ENCODE measurements around the gene CFAP45. TPM values are rescaled to one million over a fixed set of nuclear protein-coding genes. Genes with fewer than 3 reads are reported as not detected.

The CFAP45 gene
- polyA plus RNA-seq, 1 donor = 3.8 TPM

DNA sequence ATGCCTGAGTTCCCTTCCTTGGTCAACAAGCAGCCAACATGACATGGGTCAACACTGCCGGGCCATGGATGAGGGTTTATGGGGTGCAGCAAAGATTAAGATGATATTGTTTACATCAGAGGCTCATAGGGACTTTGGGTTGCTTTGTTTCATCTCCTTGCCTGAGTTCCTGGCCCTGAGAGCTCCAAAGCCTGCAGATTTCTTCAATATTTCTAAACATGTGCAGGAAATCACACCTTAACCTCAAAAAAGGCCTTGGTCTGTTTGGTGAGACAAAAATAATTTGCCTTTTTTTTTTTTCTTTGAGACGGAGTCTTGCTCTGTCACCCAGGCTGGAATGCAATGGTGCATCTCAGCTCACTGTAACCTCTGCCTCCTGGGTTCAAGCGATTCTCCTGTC is 72.4 kb downstream of the CFAP45 start:
- DNase-seq = no peak

DNA sequence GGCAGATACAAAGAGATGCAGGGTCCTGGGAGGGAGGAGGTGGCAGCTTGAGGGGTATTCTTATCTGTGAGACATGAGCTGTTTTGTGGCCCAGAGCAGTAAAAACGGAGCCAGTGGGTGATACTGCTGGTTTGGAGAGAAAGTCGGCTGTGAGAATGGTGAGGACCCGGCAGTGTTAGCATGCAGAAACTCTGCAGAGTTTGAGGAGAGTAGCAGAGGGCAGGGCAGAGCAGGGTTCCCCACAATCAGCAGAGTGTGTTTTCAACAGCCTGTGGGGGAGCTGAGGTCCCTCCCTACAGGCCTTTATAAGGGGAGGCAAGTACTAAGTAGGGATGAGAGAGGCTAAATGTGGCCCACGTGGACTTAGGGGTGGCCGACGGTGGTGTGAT is 72.9 kb downstream of the CFAP45 start:
- no peak for DNase-seq

DNA sequence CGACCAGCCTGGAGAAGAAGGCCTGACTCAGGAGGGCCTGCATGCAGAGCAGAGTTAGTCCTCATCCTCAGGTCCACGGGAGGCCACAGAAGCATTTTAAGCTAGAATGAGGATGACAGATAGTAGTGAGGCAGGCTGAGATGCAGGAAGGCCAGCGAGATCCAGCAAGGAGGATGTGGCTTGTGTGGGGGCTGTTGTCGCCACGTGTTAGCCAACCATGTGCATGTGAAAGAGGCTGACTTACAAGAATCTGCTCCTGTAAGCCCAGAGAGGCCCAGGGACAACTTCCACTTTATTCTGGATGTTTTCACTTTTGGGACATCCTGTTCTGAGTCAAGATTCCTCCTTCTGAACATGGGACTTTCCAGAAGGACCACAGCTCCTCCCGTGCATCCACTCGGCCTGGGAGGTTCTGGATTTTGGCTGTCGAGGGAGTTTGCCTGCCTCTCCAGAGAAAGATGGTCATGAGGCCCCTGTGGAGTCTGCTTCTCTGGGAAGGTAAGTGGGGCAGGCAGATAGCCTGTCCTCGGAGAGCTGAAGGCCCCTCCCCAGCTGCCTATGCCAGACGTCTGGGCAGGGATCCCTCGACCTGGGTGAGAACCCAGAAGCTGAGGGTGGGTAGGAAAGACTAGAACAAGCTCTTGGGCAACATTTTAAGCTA is 73.4 kb downstream of the CFAP45 start, which contains the start of gene SLAMF8:
SLAMF8 (plus strand) TSS at position 433 of the 661 bp plus-strand sequence; CDS start at position 459, 26 bp downstream.
- no peak for DNase-seq

DNA sequence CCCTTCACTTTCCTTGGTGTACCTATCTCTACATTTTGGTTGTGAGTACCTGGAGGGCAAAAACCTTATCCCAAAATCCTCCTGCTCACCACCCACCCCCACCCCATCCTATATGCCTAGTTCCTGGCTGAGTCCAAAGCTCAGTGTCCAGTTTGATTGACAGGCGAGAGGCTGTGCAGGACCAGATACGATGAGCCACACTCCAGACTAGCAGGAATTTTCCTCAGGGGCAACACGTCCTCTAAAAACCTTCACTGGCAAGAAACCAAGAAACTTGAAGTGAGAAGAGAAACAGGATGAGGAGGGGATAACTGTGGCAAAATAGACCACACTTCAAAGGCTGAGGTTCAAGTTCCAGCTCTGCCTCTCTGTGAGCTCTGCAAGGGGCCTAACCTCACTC is 74.4 kb downstream of the CFAP45 start:
- no peak for DNase-seq

DNA sequence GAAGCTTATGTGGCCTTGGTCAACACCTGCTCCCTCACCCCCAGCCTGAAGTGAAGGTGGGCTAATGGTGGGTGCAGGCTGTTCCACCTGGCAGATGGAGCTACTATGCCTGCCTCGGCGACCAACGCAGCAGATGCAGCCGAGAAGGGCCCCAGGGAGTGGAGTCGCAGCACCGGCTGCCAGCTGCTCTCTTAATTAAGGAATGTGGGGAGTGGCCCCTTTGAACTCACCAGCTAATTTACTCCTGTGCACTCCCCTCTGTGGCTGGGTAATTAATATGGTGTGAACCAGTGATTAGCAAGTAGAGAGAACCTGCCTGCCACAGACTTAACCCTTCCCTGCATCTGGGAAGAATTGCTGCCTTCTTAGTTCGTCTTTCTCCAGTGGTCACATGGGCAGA is 76.6 kb downstream of the CFAP45 start:
- peak; percentile 50 for DNase-seq

Other genes with a start within 250 kb of the CFAP45 start
- not detected for gene CRP, start 185.6 kb downstream of the CFAP45 start, polyA plus RNA-seq (ENCODE audit: insufficient read length)
- gene DUSP23, start 119.2 kb downstream of the CFAP45 start, polyA plus RNA-seq (ENCODE audit: insufficient read length) = 20.3 TPM
- 0.27 TPM for gene FCRL6, start 97.8 kb downstream of the CFAP45 start, polyA plus RNA-seq (ENCODE audit: insufficient read length)
- 0.80 TPM for gene SLAMF8, start 73.3 kb downstream of the CFAP45 start, polyA plus RNA-seq (ENCODE audit: insufficient read length)
- 0.17 TPM for gene VSIG8, start 37.5 kb downstream of the CFAP45 start, polyA plus RNA-seq (ENCODE audit: insufficient read length)
- 94.6 TPM for gene TAGLN2, start 25.3 kb upstream of the CFAP45 start, polyA plus RNA-seq (ENCODE audit: insufficient read length)
- 15.6 TPM for gene IGSF9, start 45.4 kb upstream of the CFAP45 start, polyA plus RNA-seq (ENCODE audit: insufficient read length)
- not detected for gene SLAMF9, start 54.1 kb upstream of the CFAP45 start, polyA plus RNA-seq (ENCODE audit: insufficient read length)
- 15.6 TPM for gene PIGM, start 131.8 kb upstream of the CFAP45 start, polyA plus RNA-seq (ENCODE audit: insufficient read length)
- 22.2 TPM for gene KCNJ10, start 170.0 kb upstream of the CFAP45 start, polyA plus RNA-seq (ENCODE audit: insufficient read length)
- gene KCNJ9, start 181.4 kb upstream of the CFAP45 start, polyA plus RNA-seq (ENCODE audit: insufficient read length) = 0.12 TPM
- gene IGSF8, start 198.5 kb upstream of the CFAP45 start, polyA plus RNA-seq (ENCODE audit: insufficient read length) = 23.2 TPM
- 5.8 TPM for gene ATP1A2, start 215.6 kb upstream of the CFAP45 start, polyA plus RNA-seq (ENCODE audit: insufficient read length)

Measured in left kidney (tissue), 2 donors.